ENCODE data around the gene C22orf42. TPM values are rescaled to one million over a fixed set of nuclear protein-coding genes. Genes with fewer than 3 reads are reported as not detected.
"Not testable (repeated sequence)": the region's sequence is repeated elsewhere in the genome, so short reads cannot be mapped to it uniquely, and the experiment has no call there.

The C22orf42 gene
- not detected in 2 replicates for total RNA-seq

- DNase-seq = no peak
Measured at GRCh38 chr22:32158712-32159533, at the start of gene C22orf42. TSS of gene C22orf42 (minus strand) at chr22:32159303. CDS start at chr22:32159215, 88 bp downstream.

- DNase-seq = no peak
Measured at GRCh38 chr22:32208681-32209080, 49.6 kb upstream of the C22orf42 start.

GRCh38 chr22:32207971-32208480, 48.9 kb upstream of the C22orf42 start:
- DNase-seq = no peak

GRCh38 chr22:32206774-32207758, 48.0 kb upstream of the C22orf42 start:
- DNase-seq = peak; percentile 50

- DNase-seq = no peak
Measured at GRCh38 chr22:32205974-32206773, 47.1 kb upstream of the C22orf42 start.

GRCh38 chr22:32204856-32205722, 46.0 kb upstream of the C22orf42 start, which contains the start of gene RFPL2:
TSS of gene RFPL2 (minus strand) at chr22:32205073. CDS start at chr22:32202451, 2,622 bp downstream.
- DNase-seq = peak; percentile 56

GRCh38 chr22:32204040-32204855, 45.1 kb upstream of the C22orf42 start:
- DNase-seq = no peak

- no peak for DNase-seq
Measured at GRCh38 chr22:32203181-32204039, 44.3 kb upstream of the C22orf42 start.

GRCh38 chr22:32202539-32203180, 43.6 kb upstream of the C22orf42 start:
- DNase-seq = peak; percentile 73

- DNase-seq = no peak
Measured at GRCh38 chr22:32202161-32202538, 43.0 kb upstream of the C22orf42 start.

GRCh38 chr22:32200752-32201151, 41.6 kb upstream of the C22orf42 start:
- DNase-seq = no peak

GRCh38 chr22:32199961-32200360, 40.9 kb upstream of the C22orf42 start:
- DNase-seq = no peak

- DNase-seq = no peak
Measured at GRCh38 chr22:32199341-32199740, 40.2 kb upstream of the C22orf42 start.

- not testable (repeated sequence) for DNase-seq
Measured at GRCh38 chr22:32197553-32198226, 38.6 kb upstream of the C22orf42 start.

GRCh38 chr22:32195900-32196299, 36.8 kb upstream of the C22orf42 start:
- DNase-seq = not testable (repeated sequence)

GRCh38 chr22:32193346-32193745, 34.2 kb upstream of the C22orf42 start:
- DNase-seq = not testable (repeated sequence)

GRCh38 chr22:32191021-32191420, 31.9 kb upstream of the C22orf42 start:
- not testable (repeated sequence) for DNase-seq

- DNase-seq = no peak
Measured at GRCh38 chr22:32185821-32186220, 26.7 kb upstream of the C22orf42 start.

Data from dermis blood vessel endothelial cell (primary cell).